GM23338 (cell line): ENCODE measurements around the gene DGKG. TPM values are rescaled to one million over a fixed set of nuclear protein-coding genes. Genes with fewer than 3 reads are reported as not detected.

ENCODE experiments used
- EZH2phosphoT487 ChIP-seq: fragments of 200-600 bp; sonication (generic); IDR thresholded peaks from one replicate; pipeline ENCODE4 v1.8.1; 2018; ENCODE audit warnings: antibody characterized with exemption; ENCODE audit not compliant: unreplicated experiment
- JUNB ChIP-seq: IDR thresholded peaks from one replicate; pipeline ENCODE4 v1.6.1; 2016; ENCODE audit warnings: antibody characterized with exemption; ENCODE audit not compliant: unreplicated experiment
- NANOG ChIP-seq: IDR thresholded peaks from 2 replicates; pipeline ENCODE4 v1.6.1; 2016; ENCODE audit warnings: antibody characterized with exemption, borderline replicate concordance
- POLR2AphosphoS5 ChIP-seq: IDR thresholded peaks from 2 replicates; pipeline ENCODE4 v1.6.1; 2016; ENCODE audit warnings: antibody characterized with exemption, low read depth
- STAT1 ChIP-seq: IDR thresholded peaks from one replicate; pipeline ENCODE4 v1.6.1; 2016; ENCODE audit warnings: antibody characterized with exemption; ENCODE audit not compliant: unreplicated experiment
- ZNF114 ChIP-seq: fragments of 250-450 bp; sonication (Bioruptor Pico); IDR thresholded peaks from 2 replicates; pipeline ENCODE4 v1.5.0; 2020; ENCODE audit warnings: mild to moderate bottlenecking, moderate library complexity
- ZNF331 ChIP-seq: fragments of 250-450 bp; sonication (Bioruptor Pico); IDR thresholded peaks from 2 replicates; pipeline ENCODE4 v1.5.0; 2020; ENCODE audit warnings: low read depth, mild to moderate bottlenecking, moderate library complexity
- polyA plus RNA-seq: library from polyadenylated mRNA; unstranded; fragments of >200 nt; fragmentation: Nextera tagmentation; extraction: Ambion mirVana; gene quantifications from 2 replicates; pipeline ENCODE4 v1.2.1, GENCODE V29; 2016
- total RNA-seq: library from RNA; depleted of rRNA; stranded (reverse); fragments of >200 nt; shearing (Covaris generic); gene quantifications from 2 replicates; pipeline ENCODE4 v1.2.3, GENCODE V29; 2014
- TF ChIP-seq, protein P1 (sequence below): fragments of 250-450 bp; sonication (Bioruptor Pico); IDR thresholded peaks from 2 replicates; pipeline ENCODE4 v1.5.0; 2020; ENCODE audit warnings: mild to moderate bottlenecking, moderate library complexity
- TF ChIP-seq, protein P2 (sequence below): IDR thresholded peaks from 2 replicates; pipeline ENCODE4 v1.6.1; 2016; ENCODE audit warnings: antibody characterized with exemption
- TF ChIP-seq, protein P3 (sequence below): IDR thresholded peaks from one replicate; pipeline ENCODE4 v1.6.1; 2018; ENCODE audit warnings: antibody characterized with exemption; ENCODE audit not compliant: unreplicated experiment

The DGKG gene
- total and polyA plus RNA-seq, 2 experiments from 2014 or later, result 0.14 to 0.31 TPM

DNA sequence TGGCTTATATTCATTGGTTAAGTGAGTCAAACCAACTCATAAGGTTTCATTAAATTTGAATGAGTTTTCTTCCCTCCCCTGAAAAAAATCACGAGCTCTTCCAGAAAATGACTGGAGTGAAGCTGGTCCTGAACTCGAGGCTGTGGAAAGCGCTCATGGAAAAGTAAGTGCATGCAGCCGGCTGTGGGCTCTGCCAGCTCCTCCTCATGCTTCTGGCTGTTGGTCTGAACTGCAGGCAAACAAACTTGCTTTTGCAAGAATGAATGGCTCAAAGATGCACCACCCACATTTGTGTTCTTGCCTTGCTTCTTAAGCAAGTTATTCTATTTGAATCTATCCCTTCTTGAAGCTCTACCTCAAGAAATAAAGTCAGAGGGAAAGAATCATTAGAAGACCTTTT, 259.3 kb downstream of the DGKG start (continued):
- TF ChIP-seq, protein P1, sequence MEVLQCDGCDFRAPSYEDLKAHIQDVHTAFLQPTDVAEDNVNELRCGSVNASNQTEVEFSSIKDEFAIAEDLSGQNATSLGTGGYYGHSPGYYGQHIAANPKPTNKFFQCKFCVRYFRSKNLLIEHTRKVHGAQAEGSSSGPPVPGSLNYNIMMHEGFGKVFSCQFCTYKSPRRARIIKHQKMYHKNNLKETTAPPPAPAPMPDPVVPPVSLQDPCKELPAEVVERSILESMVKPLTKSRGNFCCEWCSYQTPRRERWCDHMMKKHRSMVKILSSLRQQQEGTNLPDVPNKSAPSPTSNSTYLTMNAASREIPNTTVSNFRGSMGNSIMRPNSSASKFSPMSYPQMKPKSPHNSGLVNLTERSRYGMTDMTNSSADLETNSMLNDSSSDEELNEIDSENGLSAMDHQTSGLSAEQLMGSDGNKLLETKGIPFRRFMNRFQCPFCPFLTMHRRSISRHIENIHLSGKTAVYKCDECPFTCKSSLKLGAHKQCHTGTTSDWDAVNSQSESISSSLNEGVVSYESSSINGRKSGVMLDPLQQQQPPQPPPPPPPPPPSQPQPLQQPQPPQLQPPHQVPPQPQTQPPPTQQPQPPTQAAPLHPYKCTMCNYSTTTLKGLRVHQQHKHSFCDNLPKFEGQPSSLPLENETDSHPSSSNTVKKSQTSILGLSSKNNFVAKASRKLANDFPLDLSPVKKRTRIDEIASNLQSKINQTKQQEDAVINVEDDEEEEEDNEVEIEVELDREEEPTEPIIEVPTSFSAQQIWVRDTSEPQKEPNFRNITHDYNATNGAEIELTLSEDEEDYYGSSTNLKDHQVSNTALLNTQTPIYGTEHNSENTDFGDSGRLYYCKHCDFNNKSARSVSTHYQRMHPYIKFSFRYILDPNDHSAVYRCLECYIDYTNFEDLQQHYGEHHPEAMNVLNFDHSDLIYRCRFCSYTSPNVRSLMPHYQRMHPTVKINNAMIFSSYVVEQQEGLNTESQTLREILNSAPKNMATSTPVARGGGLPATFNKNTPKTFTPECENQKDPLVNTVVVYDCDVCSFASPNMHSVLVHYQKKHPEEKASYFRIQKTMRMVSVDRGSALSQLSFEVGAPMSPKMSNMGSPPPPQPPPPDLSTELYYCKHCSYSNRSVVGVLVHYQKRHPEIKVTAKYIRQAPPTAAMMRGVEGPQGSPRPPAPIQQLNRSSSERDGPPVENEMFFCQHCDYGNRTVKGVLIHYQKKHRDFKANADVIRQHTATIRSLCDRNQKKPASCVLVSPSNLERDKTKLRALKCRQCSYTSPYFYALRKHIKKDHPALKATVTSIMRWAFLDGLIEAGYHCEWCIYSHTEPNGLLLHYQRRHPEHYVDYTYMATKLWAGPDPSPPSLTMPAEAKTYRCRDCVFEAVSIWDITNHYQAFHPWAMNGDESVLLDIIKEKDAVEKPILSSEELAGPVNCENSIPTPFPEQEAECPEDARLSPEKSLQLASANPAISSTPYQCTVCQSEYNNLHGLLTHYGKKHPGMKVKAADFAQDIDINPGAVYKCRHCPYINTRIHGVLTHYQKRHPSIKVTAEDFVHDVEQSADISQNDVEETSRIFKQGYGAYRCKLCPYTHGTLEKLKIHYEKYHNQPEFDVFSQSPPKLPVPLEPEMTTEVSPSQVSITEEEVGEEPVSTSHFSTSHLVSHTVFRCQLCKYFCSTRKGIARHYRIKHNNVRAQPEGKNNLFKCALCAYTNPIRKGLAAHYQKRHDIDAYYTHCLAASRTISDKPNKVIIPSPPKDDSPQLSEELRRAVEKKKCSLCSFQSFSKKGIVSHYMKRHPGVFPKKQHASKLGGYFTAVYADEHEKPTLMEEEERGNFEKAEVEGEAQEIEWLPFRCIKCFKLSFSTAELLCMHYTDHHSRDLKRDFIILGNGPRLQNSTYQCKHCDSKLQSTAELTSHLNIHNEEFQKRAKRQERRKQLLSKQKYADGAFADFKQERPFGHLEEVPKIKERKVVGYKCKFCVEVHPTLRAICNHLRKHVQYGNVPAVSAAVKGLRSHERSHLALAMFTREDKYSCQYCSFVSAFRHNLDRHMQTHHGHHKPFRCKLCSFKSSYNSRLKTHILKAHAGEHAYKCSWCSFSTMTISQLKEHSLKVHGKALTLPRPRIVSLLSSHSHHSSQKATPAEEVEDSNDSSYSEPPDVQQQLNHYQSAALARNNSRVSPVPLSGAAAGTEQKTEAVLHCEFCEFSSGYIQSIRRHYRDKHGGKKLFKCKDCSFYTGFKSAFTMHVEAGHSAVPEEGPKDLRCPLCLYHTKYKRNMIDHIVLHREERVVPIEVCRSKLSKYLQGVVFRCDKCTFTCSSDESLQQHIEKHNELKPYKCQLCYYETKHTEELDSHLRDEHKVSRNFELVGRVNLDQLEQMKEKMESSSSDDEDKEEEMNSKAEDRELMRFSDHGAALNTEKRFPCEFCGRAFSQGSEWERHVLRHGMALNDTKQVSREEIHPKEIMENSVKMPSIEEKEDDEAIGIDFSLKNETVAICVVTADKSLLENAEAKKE (CRISPR knock-in tag), result no peak
- TF ChIP-seq, protein P2, sequence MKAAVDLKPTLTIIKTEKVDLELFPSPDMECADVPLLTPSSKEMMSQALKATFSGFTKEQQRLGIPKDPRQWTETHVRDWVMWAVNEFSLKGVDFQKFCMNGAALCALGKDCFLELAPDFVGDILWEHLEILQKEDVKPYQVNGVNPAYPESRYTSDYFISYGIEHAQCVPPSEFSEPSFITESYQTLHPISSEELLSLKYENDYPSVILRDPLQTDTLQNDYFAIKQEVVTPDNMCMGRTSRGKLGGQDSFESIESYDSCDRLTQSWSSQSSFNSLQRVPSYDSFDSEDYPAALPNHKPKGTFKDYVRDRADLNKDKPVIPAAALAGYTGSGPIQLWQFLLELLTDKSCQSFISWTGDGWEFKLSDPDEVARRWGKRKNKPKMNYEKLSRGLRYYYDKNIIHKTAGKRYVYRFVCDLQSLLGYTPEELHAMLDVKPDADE, result no peak
- TF ChIP-seq NANOG, result no peak
- TF ChIP-seq, protein P3, sequence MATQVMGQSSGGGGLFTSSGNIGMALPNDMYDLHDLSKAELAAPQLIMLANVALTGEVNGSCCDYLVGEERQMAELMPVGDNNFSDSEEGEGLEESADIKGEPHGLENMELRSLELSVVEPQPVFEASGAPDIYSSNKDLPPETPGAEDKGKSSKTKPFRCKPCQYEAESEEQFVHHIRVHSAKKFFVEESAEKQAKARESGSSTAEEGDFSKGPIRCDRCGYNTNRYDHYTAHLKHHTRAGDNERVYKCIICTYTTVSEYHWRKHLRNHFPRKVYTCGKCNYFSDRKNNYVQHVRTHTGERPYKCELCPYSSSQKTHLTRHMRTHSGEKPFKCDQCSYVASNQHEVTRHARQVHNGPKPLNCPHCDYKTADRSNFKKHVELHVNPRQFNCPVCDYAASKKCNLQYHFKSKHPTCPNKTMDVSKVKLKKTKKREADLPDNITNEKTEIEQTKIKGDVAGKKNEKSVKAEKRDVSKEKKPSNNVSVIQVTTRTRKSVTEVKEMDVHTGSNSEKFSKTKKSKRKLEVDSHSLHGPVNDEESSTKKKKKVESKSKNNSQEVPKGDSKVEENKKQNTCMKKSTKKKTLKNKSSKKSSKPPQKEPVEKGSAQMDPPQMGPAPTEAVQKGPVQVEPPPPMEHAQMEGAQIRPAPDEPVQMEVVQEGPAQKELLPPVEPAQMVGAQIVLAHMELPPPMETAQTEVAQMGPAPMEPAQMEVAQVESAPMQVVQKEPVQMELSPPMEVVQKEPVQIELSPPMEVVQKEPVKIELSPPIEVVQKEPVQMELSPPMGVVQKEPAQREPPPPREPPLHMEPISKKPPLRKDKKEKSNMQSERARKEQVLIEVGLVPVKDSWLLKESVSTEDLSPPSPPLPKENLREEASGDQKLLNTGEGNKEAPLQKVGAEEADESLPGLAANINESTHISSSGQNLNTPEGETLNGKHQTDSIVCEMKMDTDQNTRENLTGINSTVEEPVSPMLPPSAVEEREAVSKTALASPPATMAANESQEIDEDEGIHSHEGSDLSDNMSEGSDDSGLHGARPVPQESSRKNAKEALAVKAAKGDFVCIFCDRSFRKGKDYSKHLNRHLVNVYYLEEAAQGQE, result no peak
- no peak for TF ChIP-seq STAT1
- no peak for TF ChIP-seq POLR2AphosphoS5
- no peak for TF ChIP-seq ZNF331 (CRISPR knock-in tag)
- TF ChIP-seq EZH2phosphoT487, result no peak
- TF ChIP-seq JUNB, result no peak
- TF ChIP-seq ZNF114, result no peak
